Measurements from ENCODE around the gene TIFAB.

Gene TIFAB

GRCh38 chr5:135436951-135437418 lies 15.2 kb downstream of the TIFAB start:
- in situ Hi-C loops (cut with HindIII; ENCODE audit: low pct_ligation_motif_present, low pct_unique_long_range_greater_than_20kb, low sequenced_read_pairs), result no loop called here
- no peak for DNase-seq

- DNase-seq, result no peak
- in situ Hi-C loops (cut with HindIII; ENCODE audit: low pct_ligation_motif_present, low pct_unique_long_range_greater_than_20kb, low sequenced_read_pairs), result no loop called here
These were observed 16.5 kb downstream of the TIFAB start for GRCh38 chr5:135435467-135436330.

GRCh38 chr5:135434591-135435466 lies 17.3 kb downstream of the TIFAB start:
- DNase-seq, result no peak
- in situ Hi-C loops (cut with HindIII; ENCODE audit: low pct_ligation_motif_present, low pct_unique_long_range_greater_than_20kb, low sequenced_read_pairs), result no loop called here

- no peak for DNase-seq
- in situ Hi-C loops (cut with HindIII; ENCODE audit: low pct_ligation_motif_present, low pct_unique_long_range_greater_than_20kb, low sequenced_read_pairs), result no loop called here
These were observed 18.3 kb downstream of the TIFAB start for GRCh38 chr5:135433681-135434426.

GRCh38 chr5:135432113-135432512 lies 20.0 kb downstream of the TIFAB start:
- in situ Hi-C loops (cut with HindIII; ENCODE audit: low pct_ligation_motif_present, low pct_unique_long_range_greater_than_20kb, low sequenced_read_pairs), result no loop called here
- no peak for DNase-seq

GRCh38 chr5:135430135-135430437 lies 22.1 kb downstream of the TIFAB start:
- DNase-seq, result no peak
- in situ Hi-C loops (cut with HindIII; ENCODE audit: low pct_ligation_motif_present, low pct_unique_long_range_greater_than_20kb, low sequenced_read_pairs), result no loop called here

GRCh38 chr5:135429301-135430134 lies 22.6 kb downstream of the TIFAB start:
- DNase-seq, result no peak
- in situ Hi-C loops (cut with HindIII; ENCODE audit: low pct_ligation_motif_present, low pct_unique_long_range_greater_than_20kb, low sequenced_read_pairs), result no loop called here

- in situ Hi-C loops (cut with HindIII; ENCODE audit: low pct_ligation_motif_present, low pct_unique_long_range_greater_than_20kb, low sequenced_read_pairs), result no loop called here
These were observed 23.6 kb downstream of the TIFAB start for GRCh38 chr5:135428586-135428985.

GRCh38 chr5:135426102-135427082 lies 25.8 kb downstream of the TIFAB start:
- in situ Hi-C loops (cut with HindIII; ENCODE audit: low pct_ligation_motif_present, low pct_unique_long_range_greater_than_20kb, low sequenced_read_pairs), result no loop called here
- DNase-seq, result peak; percentile 49

More at GRCh38 chr5:135428586-135428985, 23.6 kb downstream of the TIFAB start:
- DNase-seq, result no peak

GRCh38 chr5:135425641-135426040 lies 26.5 kb downstream of the TIFAB start:
- in situ Hi-C loops (cut with HindIII; ENCODE audit: low pct_ligation_motif_present, low pct_unique_long_range_greater_than_20kb, low sequenced_read_pairs), result no loop called here
- no peak for DNase-seq

GRCh38 chr5:135423846-135424168 lies 28.3 kb downstream of the TIFAB start:
- in situ Hi-C loops (cut with HindIII; ENCODE audit: low pct_ligation_motif_present, low pct_unique_long_range_greater_than_20kb, low sequenced_read_pairs), result no loop called here
- DNase-seq, result no peak

GRCh38 chr5:135423146-135423845 lies 28.9 kb downstream of the TIFAB start:
- DNase-seq, result no peak
- in situ Hi-C loops (cut with HindIII; ENCODE audit: low pct_ligation_motif_present, low pct_unique_long_range_greater_than_20kb, low sequenced_read_pairs), result no loop called here

- no peak for DNase-seq
- in situ Hi-C loops (cut with HindIII; ENCODE audit: low pct_ligation_motif_present, low pct_unique_long_range_greater_than_20kb, low sequenced_read_pairs), result no loop called here
These were observed 29.7 kb downstream of the TIFAB start for GRCh38 chr5:135422419-135422818.

- DNase-seq, result no peak
- in situ Hi-C loops (cut with HindIII; ENCODE audit: low pct_ligation_motif_present, low pct_unique_long_range_greater_than_20kb, low sequenced_read_pairs), result no loop called here
These were observed 35.1 kb downstream of the TIFAB start for GRCh38 chr5:135417083-135417482.

- DNase-seq, result no peak
- in situ Hi-C loops (cut with HindIII; ENCODE audit: low pct_ligation_motif_present, low pct_unique_long_range_greater_than_20kb, low sequenced_read_pairs), result no loop called here
These were observed 47.1 kb downstream of the TIFAB start for GRCh38 chr5:135405082-135405481.

GRCh38 chr5:135402031-135402430 lies 50.1 kb downstream of the TIFAB start:
- no peak for DNase-seq
- in situ Hi-C loops (cut with HindIII; ENCODE audit: low pct_ligation_motif_present, low pct_unique_long_range_greater_than_20kb, low sequenced_read_pairs), result no loop called here

- in situ Hi-C loops (cut with HindIII; ENCODE audit: low pct_ligation_motif_present, low pct_unique_long_range_greater_than_20kb, low sequenced_read_pairs), result no loop called here
- no peak for DNase-seq
These were observed 51.3 kb downstream of the TIFAB start for GRCh38 chr5:135400866-135401265.
